Suprapubic skin (tissue), 4 donors: ENCODE measurements around the gene SLC23A3. TPM values are rescaled to one million over a fixed set of nuclear protein-coding genes. Genes with fewer than 3 reads are reported as not detected.

Experiments used
- DNase-seq, 2 donors: peaks; one replicate each; pipeline ENCODE4 v3.0.0-alpha.2; 2019; ENCODE audit warnings: low spot score in 2 of 2
- H3K27ac ChIP-seq: fragments of 200-600 bp; sonication (generic); one replicate; pipeline ENCODE4 v1.5.1; 2019
- H3K27me3 ChIP-seq: fragments of 200-600 bp; sonication (generic); one replicate; pipeline ENCODE4 v1.5.1; 2019
- H3K36me3 ChIP-seq: fragments of 200-600 bp; sonication (generic); one replicate; pipeline ENCODE4 v1.5.1; 2019
- H3K4me1 ChIP-seq: fragments of 200-600 bp; sonication (generic); one replicate; pipeline ENCODE4 v1.5.1; 2019
- H3K4me3 ChIP-seq: fragments of 200-600 bp; sonication (generic); one replicate; pipeline ENCODE4 v1.5.1; 2019; ENCODE audit warnings: mild to moderate bottlenecking
- H3K9me3 ChIP-seq: fragments of 200-600 bp; sonication (generic); one replicate; pipeline ENCODE4 v1.5.1; 2019
- CTCF ChIP-seq, 2 donors: fragments of 200-600 bp in 1 of 2; fragments of 450-650 bp in 1 of 2; sonication (generic) in 1 of 2; IDR thresholded peaks; one replicate each; pipeline ENCODE4 v1.5.1; 2016 to 2019; ENCODE audit warnings: antibody characterized with exemption in 2 of 2, mild to moderate bottlenecking in 1 of 2, moderate library complexity in 1 of 2
- EP300 ChIP-seq: sonication (generic); formaldehyde crosslinking; IDR thresholded peaks from one replicate; pipeline ENCODE4 v1.6.1; 2017; ENCODE audit warnings: antibody characterized with exemption
- POLR2A ChIP-seq, 2 donors: fragments of 450-650 bp; IDR thresholded peaks; one replicate each; pipeline ENCODE4 v1.6.1; 2017; ENCODE audit warnings: antibody characterized with exemption in 2 of 2, mild to moderate bottlenecking in 2 of 2, moderate library complexity in 2 of 2
- POLR2AphosphoS5 ChIP-seq, 3 donors: sonication (generic); formaldehyde crosslinking; IDR thresholded peaks; one replicate each; pipeline ENCODE4 v1.6.1; 2017; ENCODE audit warnings: antibody characterized with exemption in 3 of 3
- WGBS: methylation state at CpG from one replicate; pipeline ENCODE4 v1.1.5; 2018; 5-methylcytosine and 5-hydroxymethylcytosine counted together
- total RNA-seq, 4 donors: library from RNA; depleted of rRNA; stranded (reverse); fragments of >200 nt; gene quantifications; one replicate each; pipeline ENCODE4 v1.1.0, GENCODE V29; 2016

The SLC23A3 gene
- total RNA-seq, 4 donors from 2014 or later, result 2.4 to 12.6 (median 3.2) TPM

- WGBS, result 2% methylated on average over 30 of the region's 45 CpGs
- no peak for TF ChIP-seq POLR2AphosphoS5 (IDR thresholded peaks at IDR 0.05)
- TF ChIP-seq POLR2A (IDR thresholded peaks at IDR 0.05), result no peak
- no peak for TF ChIP-seq CTCF (IDR thresholded peaks at IDR 0.05)
- TF ChIP-seq EP300, result no peak
- H3K9me3 ChIP-seq, result no peaks in the 10 kb centered on the region
- peak overlapping the region; percentile 85 for H3K4me3 ChIP-seq
- no peaks in the 10 kb centered on the region for H3K27me3 ChIP-seq
- H3K36me3 ChIP-seq, result peaks cover 51% of the 10 kb centered on the region
- peaks cover 45% of the 10 kb centered on the region for H3K4me1 ChIP-seq
- H3K27ac ChIP-seq, result peak overlapping the region; percentile 99
- peak in 1 of 2 donors; percentile 78 for DNase-seq
Measured at GRCh38 chr2:219175928-219176817, 6.3 kb upstream of the SLC23A3 start.

GRCh38 chr2:219175486-219175885 lies 5.7 kb upstream of the SLC23A3 start:
- 78% methylated on average over 7 of the region's 7 CpGs for WGBS
- Histone ChIP-seq H3K36me3 (peaks cover 44% of the 10 kb centered on the region), H3K4me3 (peak overlapping the region; percentile 85), H3K27ac (no peak overlapping the region), H3K9me3 (no peaks in the 10 kb centered on the region), H3K4me1 (peaks cover 50% of the 10 kb centered on the region), H3K27me3 (no peaks in the 10 kb centered on the region)
- TF ChIP-seq CTCF (IDR thresholded peaks at IDR 0.05), result no peak
- no peak for TF ChIP-seq POLR2A (IDR thresholded peaks at IDR 0.05)
- TF ChIP-seq POLR2AphosphoS5 (IDR thresholded peaks at IDR 0.05), result no peak
- TF ChIP-seq EP300, result no peak
- peak in 1 of 2 donors; percentile 35 for DNase-seq

- Histone ChIP-seq H3K27me3 (no peaks in the 10 kb centered on the region), H3K27ac (no peak overlapping the region), H3K9me3 (no peaks in the 10 kb centered on the region), H3K4me1 (peaks cover 47% of the 10 kb centered on the region), H3K4me3 (no peak overlapping the region), H3K36me3 (peaks cover 37% of the 10 kb centered on the region)
- WGBS, result 80% methylated on average over 7 of the region's 7 CpGs
- TF ChIP-seq POLR2A (IDR thresholded peaks at IDR 0.05) (no peak), EP300 (no peak), CTCF (IDR thresholded peaks at IDR 0.05) (no peak), POLR2AphosphoS5 (IDR thresholded peaks at IDR 0.05) (no peak)
- peak in 1 of 2 donors; percentile 38 for DNase-seq
Measured at GRCh38 chr2:219174801-219175200, 5.0 kb upstream of the SLC23A3 start.

- no peak overlapping the region for H3K27ac ChIP-seq
- no peak for DNase-seq
- H3K4me3 ChIP-seq, result no peak overlapping the region
- 84% methylated on average over 3 of the region's 3 CpGs for WGBS
- peaks cover 33% of the 10 kb centered on the region for H3K36me3 ChIP-seq
- H3K4me1 ChIP-seq, result peaks cover 40% of the 10 kb centered on the region
- H3K27me3 ChIP-seq, result no peaks in the 10 kb centered on the region
- TF ChIP-seq CTCF (IDR thresholded peaks at IDR 0.05) (no peak), EP300 (no peak), POLR2AphosphoS5 (IDR thresholded peaks at IDR 0.05) (no peak), POLR2A (IDR thresholded peaks at IDR 0.05) (no peak)
- no peaks in the 10 kb centered on the region for H3K9me3 ChIP-seq
Measured at GRCh38 chr2:219174146-219174545, 4.3 kb upstream of the SLC23A3 start.

GRCh38 chr2:219173176-219173575 lies 3.3 kb upstream of the SLC23A3 start:
- Histone ChIP-seq H3K36me3 (peaks cover 33% of the 10 kb centered on the region), H3K4me3 (no peak overlapping the region), H3K4me1 (peaks cover 32% of the 10 kb centered on the region), H3K27ac (no peak overlapping the region), H3K27me3 (no peaks in the 10 kb centered on the region), H3K9me3 (no peaks in the 10 kb centered on the region)
- no peak for DNase-seq
- 93% methylated on average over 6 of the region's 6 CpGs for WGBS
- TF ChIP-seq EP300 (no peak), POLR2A (IDR thresholded peaks at IDR 0.05) (no peak), CTCF (IDR thresholded peaks at IDR 0.05) (no peak), POLR2AphosphoS5 (IDR thresholded peaks at IDR 0.05) (no peak)
